Thymus (tissue), 11 donors: ENCODE results near the gene MRAS. TPM values are rescaled to one million over a fixed set of nuclear protein-coding genes. Genes with fewer than 3 reads are reported as not detected.
"Not testable (repeated sequence)": the region's sequence is repeated elsewhere in the genome, so short reads cannot be mapped to it uniquely, and the experiment has no call there.

Experiments used
- DNase-seq, 9 donors: peaks; one replicate each; pipeline ENCODE4 v3.0.0-alpha.2; 2013; ENCODE audit warnings: low spot score in 9 of 9, low read depth in 6 of 9, missing footprints in 1 of 9
- H3K27ac ChIP-seq, 2 donors: one replicate each; pipeline ENCODE4 v1.5.1; 2013; ENCODE audit warnings: control low read depth in 1 of 2, low read depth in 1 of 2, low read length in 1 of 2, mild to moderate bottlenecking in 1 of 2, moderate library complexity in 1 of 2
- H3K27me3 ChIP-seq, 2 donors: one replicate each; pipeline ENCODE4 v1.5.1; 2013; ENCODE audit warnings: low read length in 1 of 2; ENCODE audit not compliant: control insufficient read depth in 2 of 2, insufficient read depth in 1 of 2
- H3K36me3 ChIP-seq, 2 donors: one replicate each; pipeline ENCODE4 v1.5.1; 2013; ENCODE audit warnings: low read length in 1 of 2, mild to moderate bottlenecking in 1 of 2, moderate library complexity in 1 of 2; ENCODE audit not compliant: control insufficient read depth in 2 of 2, insufficient read depth in 2 of 2
- H3K4me1 ChIP-seq, 2 donors: one replicate each; pipeline ENCODE4 v1.5.1; 2013; ENCODE audit warnings: low read length in 2 of 2; ENCODE audit not compliant: control insufficient read depth in 2 of 2, insufficient read depth in 2 of 2
- H3K4me3 ChIP-seq, 2 donors: one replicate each; pipeline ENCODE4 v1.5.1; 2013; ENCODE audit warnings: low read length in 2 of 2, control low read depth in 1 of 2, mild to moderate bottlenecking in 1 of 2
- H3K9me3 ChIP-seq, 2 donors: one replicate each; pipeline ENCODE4 v1.5.1; 2013; ENCODE audit warnings: low read length in 1 of 2, mild to moderate bottlenecking in 1 of 2; ENCODE audit not compliant: control insufficient read depth in 2 of 2, insufficient read depth in 1 of 2
- WGBS: extraction: QIAGEN DNeasy Blood & Tissue Kit; methylation state at CpG from one replicate; pipeline ENCODE4 v1.1.7; 2013; 5-methylcytosine and 5-hydroxymethylcytosine counted together
- polyA plus RNA-seq: library from polyadenylated mRNA; stranded (reverse); fragments of 200-250 nt; gene quantifications from one replicate; pipeline ENCODE4 v1.2.3, GENCODE V29; 2013
- total RNA-seq: library from RNA; stranded (reverse); fragments of 120-200 nt; gene quantifications from one replicate; pipeline ENCODE4 v1.2.4, GENCODE V29; 2013
- donor health status: healthy.

The MRAS gene
- total and polyA plus RNA-seq, 2 donors, result 4.7 to 11.7 TPM

DNA sequence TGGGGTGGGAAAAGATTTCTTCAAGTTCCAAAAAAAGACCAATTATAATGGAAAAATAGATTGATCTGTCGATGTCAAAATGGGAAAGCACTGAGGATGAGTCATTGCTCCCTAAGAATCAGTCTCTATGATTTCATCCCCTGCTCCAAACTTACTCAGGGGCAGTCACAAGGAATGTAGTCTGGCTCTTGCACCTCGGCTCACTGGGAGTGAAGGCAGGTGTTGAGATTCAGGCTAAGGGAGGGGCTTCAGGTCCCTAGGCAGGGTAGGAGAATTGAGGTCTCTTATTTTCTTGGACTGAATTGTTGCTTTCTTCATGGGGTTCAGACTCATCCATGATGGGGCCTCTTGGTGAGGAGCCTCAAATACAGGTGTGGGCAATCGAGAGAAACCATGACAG lies 100.3 kb downstream of the MRAS start:
- Histone ChIP-seq H3K27ac (no peak overlapping the region), H3K4me1 (no peaks in the 10 kb centered on the region), H3K9me3 (no peaks in the 10 kb centered on the region), H3K36me3 (no peaks in the 10 kb centered on the region), H3K4me3 (no peak overlapping the region), H3K27me3 (no peaks in the 10 kb centered on the region)
- no peak for DNase-seq
- 85% methylated on average over 3 of the region's 3 CpGs for WGBS

- DNase-seq, result no peak
- Histone ChIP-seq H3K27me3 (no peaks in the 10 kb centered on the region), H3K27ac (no peak overlapping the region), H3K9me3 (no peaks in the 10 kb centered on the region), H3K4me3 (no peak overlapping the region), H3K4me1 (no peaks in the 10 kb centered on the region), H3K36me3 (no peaks in the 10 kb centered on the region)
- WGBS, result 92% methylated on average over 3 of the region's 3 CpGs
Observed at GRCh38 chr3:138449490-138449889, 101.1 kb downstream of the MRAS start.

DNA sequence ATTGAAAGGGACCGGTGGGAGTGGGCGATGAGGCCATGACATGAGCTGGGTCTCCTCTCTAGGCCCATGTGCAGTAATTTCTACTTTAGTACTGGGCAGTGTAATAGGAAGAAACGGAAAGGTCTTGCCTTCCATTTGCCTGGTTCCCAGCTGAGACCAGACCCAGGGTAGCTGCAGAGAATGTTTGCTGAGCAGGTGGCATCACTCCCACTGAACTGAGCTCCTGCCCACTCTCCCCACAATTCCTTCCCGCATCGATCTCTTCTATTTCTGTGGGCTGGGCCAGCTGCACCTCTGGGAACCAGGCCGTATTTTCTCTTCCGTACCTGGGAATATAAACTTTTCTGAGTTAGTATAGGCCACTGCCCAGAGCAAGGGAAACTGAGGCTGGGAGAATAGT lies 101.8 kb downstream of the MRAS start:
- WGBS, result 98% methylated on average over 7 of the region's 7 CpGs
- no peaks in the 10 kb centered on the region for H3K9me3 ChIP-seq
- DNase-seq, result no peak
- H3K4me1 ChIP-seq, result no peaks in the 10 kb centered on the region
- H3K27ac ChIP-seq, result no peak overlapping the region
- no peaks in the 10 kb centered on the region for H3K36me3 ChIP-seq
- no peak overlapping the region for H3K4me3 ChIP-seq
- no peaks in the 10 kb centered on the region for H3K27me3 ChIP-seq

DNA sequence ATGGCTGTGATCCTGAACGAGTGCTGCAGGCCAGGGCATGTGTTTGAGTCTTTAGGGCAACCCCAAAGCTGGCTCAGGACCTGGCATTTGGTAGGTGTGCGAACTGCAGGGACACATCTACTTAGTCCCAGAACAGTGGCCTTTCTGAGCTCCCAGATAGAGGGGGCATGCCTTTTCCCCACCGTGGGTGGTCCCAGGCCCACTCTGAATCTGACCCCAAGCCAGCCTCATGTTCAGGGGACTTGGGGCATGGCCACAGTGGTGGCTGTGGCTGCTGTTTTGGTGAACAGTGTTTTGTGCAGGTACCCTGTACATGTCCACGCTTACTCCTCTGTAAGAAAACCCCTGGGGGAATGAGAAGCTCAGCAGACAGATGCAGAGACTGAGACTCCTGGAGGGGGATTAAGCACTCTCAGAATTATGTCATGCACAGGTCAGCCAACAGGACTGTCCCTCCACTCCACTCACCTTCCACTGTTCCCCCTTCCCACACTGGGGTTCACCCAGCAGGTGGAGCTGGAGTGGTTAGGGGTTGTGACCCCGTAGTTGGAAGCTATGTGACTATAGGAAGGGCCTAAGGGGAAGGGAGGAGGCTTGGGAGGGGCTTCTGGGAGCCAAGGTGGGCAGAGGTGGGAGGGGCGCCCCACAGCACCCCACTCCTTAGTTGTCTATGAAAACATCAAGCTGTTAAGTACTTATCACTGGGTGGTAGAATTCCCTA lies 102.5 kb downstream of the MRAS start:
- Histone ChIP-seq H3K27me3 (no peaks in the 10 kb centered on the region), H3K4me1 (no peaks in the 10 kb centered on the region), H3K9me3 (no peaks in the 10 kb centered on the region), H3K36me3 (no peaks in the 10 kb centered on the region), H3K27ac (no peak overlapping the region), H3K4me3 (no peak overlapping the region)
- DNase-seq, result no peak
- whole genome bisulfite sequencing, result 86% methylated on average over 6 of the region's 6 CpGs

- Histone ChIP-seq H3K9me3 (no peaks in the 10 kb centered on the region), H3K4me3 (no peak overlapping the region), H3K27me3 (no peaks in the 10 kb centered on the region), H3K27ac (no peak overlapping the region), H3K36me3 (no peaks in the 10 kb centered on the region), H3K4me1 (no peaks in the 10 kb centered on the region)
- 93% methylated on average over 43 of the region's 43 CpGs for WGBS
- no peak for DNase-seq
Observed at GRCh38 chr3:138451595-138452162, 103.3 kb downstream of the MRAS start.

DNA sequence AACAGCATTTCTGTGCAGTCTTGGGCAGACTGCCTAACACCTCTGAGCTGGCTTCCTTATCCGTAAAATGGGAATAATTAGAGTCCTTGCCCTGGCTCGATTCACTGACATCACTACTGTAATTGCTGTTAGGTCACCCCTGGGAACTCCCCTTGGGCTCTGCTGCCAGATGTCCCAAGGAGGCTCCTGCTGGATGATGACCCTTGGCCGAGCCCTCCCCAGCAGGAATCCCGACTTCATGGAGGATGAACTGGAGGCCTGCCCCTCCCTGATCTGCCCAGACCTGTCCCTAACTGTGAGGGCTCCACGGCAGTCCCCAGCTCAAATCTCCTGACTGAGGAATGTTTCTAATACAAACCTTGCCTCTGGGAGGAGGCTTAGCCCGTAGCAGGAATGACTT lies 104.1 kb downstream of the MRAS start:
- WGBS, result 85% methylated on average over 6 of the region's 6 CpGs

DNA sequence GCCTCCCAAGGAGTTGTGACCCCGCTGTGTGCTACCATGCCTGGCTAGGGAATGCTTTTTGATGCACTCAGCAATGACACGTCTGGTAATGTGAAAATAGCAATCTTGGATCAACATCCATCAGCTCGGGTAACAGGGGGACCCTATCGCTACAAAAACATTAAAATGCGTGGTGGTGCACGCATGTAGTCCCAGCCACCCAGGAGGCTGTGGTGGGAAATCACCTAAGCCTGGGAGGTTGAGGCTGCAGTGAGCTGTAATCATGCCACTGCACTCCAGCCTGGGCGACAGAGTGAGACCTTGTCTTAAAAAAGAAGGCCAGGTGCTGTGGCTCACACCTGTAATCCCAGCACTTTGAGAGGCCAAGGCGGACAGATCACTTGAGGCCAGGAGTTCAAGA lies 105.6 kb downstream of the MRAS start:
- not testable (repeated sequence) for DNase-seq, H3K4me1 ChIP-seq, H3K27me3 ChIP-seq, H3K9me3 ChIP-seq, H3K27ac ChIP-seq, H3K4me3 ChIP-seq, H3K36me3 ChIP-seq
- 90% methylated on average over 8 of the region's 8 CpGs for WGBS

More for the DNA sequence above, 104.1 kb downstream of the MRAS start:
- no peaks in the 10 kb centered on the region for H3K4me1 ChIP-seq
- no peaks in the 10 kb centered on the region for H3K27me3 ChIP-seq
- H3K9me3 ChIP-seq, result no peaks in the 10 kb centered on the region
- H3K4me3 ChIP-seq, result no peak overlapping the region
- H3K36me3 ChIP-seq, result no peaks in the 10 kb centered on the region
- H3K27ac ChIP-seq, result no peak overlapping the region
- no peak for DNase-seq

Other genes with a start within 250 kb of the MRAS start
- 1.1 TPM for gene DZIP1L, start 233.0 kb upstream of the MRAS start, total RNA-seq
- gene DZIP1L, start 233.0 kb upstream of the MRAS start, polyA plus RNA-seq, result 1.5 TPM
- gene A4GNT, start 216.2 kb upstream of the MRAS start, total RNA-seq, result 0.05 TPM
- not detected for gene A4GNT, start 216.2 kb upstream of the MRAS start, polyA plus RNA-seq
- gene DBR1, start 173.7 kb upstream of the MRAS start, total RNA-seq, result 16.4 TPM
- 12.7 TPM for gene DBR1, start 173.7 kb upstream of the MRAS start, polyA plus RNA-seq
- 39.6 TPM for gene ARMC8, start 161.3 kb upstream of the MRAS start, total RNA-seq
- 29.2 TPM for gene ARMC8, start 161.3 kb upstream of the MRAS start, polyA plus RNA-seq
- 0.42 TPM for gene NME9, start 18.7 kb upstream of the MRAS start, total RNA-seq
- 1.5 TPM for gene NME9, start 18.7 kb upstream of the MRAS start, polyA plus RNA-seq
- 0.09 TPM for gene ESYT3, start 86.0 kb downstream of the MRAS start, total RNA-seq
- 0.27 TPM for gene ESYT3, start 86.0 kb downstream of the MRAS start, polyA plus RNA-seq
- 70.0 TPM for gene CEP70, start 245.7 kb downstream of the MRAS start, total RNA-seq
- gene CEP70, start 245.7 kb downstream of the MRAS start, polyA plus RNA-seq, result 21.6 TPM